ENCODE results near the gene GET4. TPM values are rescaled to one million over a fixed set of nuclear protein-coding genes. Genes with fewer than 3 reads are reported as not detected.

GET4 gene
- total and polyA plus RNA-seq, 2 of the 8 experiments (the other 6 are each of a cell fraction or from before 2014, with no cell fraction given), result 56.7 to 74.1 TPM

- no peak for TF ChIP-seq SUZ12 (IDR thresholded peaks at IDR 0.05; ENCODE audit: low read length)
- no peak for TF ChIP-seq BACH1 (IDR thresholded peaks at IDR 0.05; ENCODE audit: low read length)
- peak; percentile 80 for TF ChIP-seq PHF8 (conservative IDR thresholded peaks at IDR 0.05; ENCODE audit: low read depth, low read length)
- TF ChIP-seq HDAC6 (IDR thresholded peaks at IDR 0.05; ENCODE audit: low read depth, low read length), result no peak
- no peak for TF ChIP-seq JUN (IDR thresholded peaks at IDR 0.05; ENCODE audit: low read depth, low read length)
- no peak for TF ChIP-seq EZH2 (IDR thresholded peaks at IDR 0.05; ENCODE audit: low read depth, low read length, severe bottlenecking)
- TF ChIP-seq TCF12 (IDR thresholded peaks at IDR 0.05; ENCODE audit: low read depth, low read length), result no peak
- TF ChIP-seq, protein P1, sequence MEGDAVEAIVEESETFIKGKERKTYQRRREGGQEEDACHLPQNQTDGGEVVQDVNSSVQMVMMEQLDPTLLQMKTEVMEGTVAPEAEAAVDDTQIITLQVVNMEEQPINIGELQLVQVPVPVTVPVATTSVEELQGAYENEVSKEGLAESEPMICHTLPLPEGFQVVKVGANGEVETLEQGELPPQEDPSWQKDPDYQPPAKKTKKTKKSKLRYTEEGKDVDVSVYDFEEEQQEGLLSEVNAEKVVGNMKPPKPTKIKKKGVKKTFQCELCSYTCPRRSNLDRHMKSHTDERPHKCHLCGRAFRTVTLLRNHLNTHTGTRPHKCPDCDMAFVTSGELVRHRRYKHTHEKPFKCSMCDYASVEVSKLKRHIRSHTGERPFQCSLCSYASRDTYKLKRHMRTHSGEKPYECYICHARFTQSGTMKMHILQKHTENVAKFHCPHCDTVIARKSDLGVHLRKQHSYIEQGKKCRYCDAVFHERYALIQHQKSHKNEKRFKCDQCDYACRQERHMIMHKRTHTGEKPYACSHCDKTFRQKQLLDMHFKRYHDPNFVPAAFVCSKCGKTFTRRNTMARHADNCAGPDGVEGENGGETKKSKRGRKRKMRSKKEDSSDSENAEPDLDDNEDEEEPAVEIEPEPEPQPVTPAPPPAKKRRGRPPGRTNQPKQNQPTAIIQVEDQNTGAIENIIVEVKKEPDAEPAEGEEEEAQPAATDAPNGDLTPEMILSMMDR (IDR thresholded peaks at IDR 0.05; ENCODE audit: control extremely low read depth in 1 of 3, insufficient read depth in 1 of 3, low read depth in 1 of 3, low read length in 3 of 3), result no peak
- TF ChIP-seq SP2 (IDR thresholded peaks at IDR 0.05; ENCODE audit: low read length), result peak; percentile 23; the same call in 1 of the 2 replicates
- peak; percentile 53; the same call in 1 of the 2 replicates for TF ChIP-seq SP1 (IDR thresholded peaks at IDR 0.05; ENCODE audit: low read depth, low read length)
- TF ChIP-seq POLR2AphosphoS5 (IDR thresholded peaks at IDR 0.05; ENCODE audit: low read depth, low read length), result peak; percentile 78
- TF ChIP-seq KDM4A (IDR thresholded peaks at IDR 0.05; ENCODE audit: low read depth, low read length, severe bottlenecking), result peak; percentile 37
- TF ChIP-seq NANOG (IDR thresholded peaks at IDR 0.05; ENCODE audit: insufficient read depth, low read depth, low read length, poor library complexity, severe bottlenecking), result no peak
- no peak for TF ChIP-seq KDM1A (IDR thresholded peaks at IDR 0.05; ENCODE audit: borderline replicate concordance, low read length)
- TF ChIP-seq SIRT6 (IDR thresholded peaks at IDR 0.05; ENCODE audit: low read length), result no peak
- no peak; the same call in 1 of the 2 replicates for TF ChIP-seq BRCA1 (IDR thresholded peaks at IDR 0.05; ENCODE audit: low read depth, low read length)
- peak; percentile 37; the same call in 1 of the 2 replicates for TF ChIP-seq TBP (IDR thresholded peaks at IDR 0.05; ENCODE audit: low read depth, low read length)
- TF ChIP-seq, protein P2, sequence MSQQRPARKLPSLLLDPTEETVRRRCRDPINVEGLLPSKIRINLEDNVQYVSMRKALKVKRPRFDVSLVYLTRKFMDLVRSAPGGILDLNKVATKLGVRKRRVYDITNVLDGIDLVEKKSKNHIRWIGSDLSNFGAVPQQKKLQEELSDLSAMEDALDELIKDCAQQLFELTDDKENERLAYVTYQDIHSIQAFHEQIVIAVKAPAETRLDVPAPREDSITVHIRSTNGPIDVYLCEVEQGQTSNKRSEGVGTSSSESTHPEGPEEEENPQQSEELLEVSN (IDR thresholded peaks at IDR 0.05), result peak; percentile 99
- TF ChIP-seq RBBP5 (IDR thresholded peaks at IDR 0.05; ENCODE audit: borderline replicate concordance, low read depth, low read length), result peak; percentile 70; the same call in 1 of the 2 replicates
- TF ChIP-seq ATF3 (IDR thresholded peaks at IDR 0.05; ENCODE audit: insufficient read depth, low read depth, low read length), result peak; percentile 100
These were observed at the start of gene GET4 (continued) for GRCh38 chr7:876077-876971.

Data from H1 (cell line).